ENCODE data around the gene TBC1D10A. TPM values are rescaled to one million over a fixed set of nuclear protein-coding genes. Genes with fewer than 3 reads are reported as not detected.

Gene TBC1D10A
- total RNA-seq, 1 donor from 2014 or later: 5.8 TPM

DNA sequence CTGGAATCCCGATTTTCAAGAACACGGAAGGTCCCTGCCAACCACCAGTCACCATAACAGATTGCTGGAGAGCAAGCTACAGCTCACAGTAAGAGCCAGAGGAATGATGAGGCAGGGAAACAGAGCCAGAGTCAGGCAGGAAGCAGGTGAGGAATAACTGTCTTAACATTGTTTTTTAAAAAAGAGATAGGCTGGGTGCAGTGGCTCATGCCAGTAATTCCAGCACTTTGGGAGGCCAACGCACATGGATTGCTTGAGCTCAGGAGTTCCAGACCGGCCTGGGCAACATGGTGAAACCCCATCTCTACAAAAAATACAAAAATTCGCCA is 24.0 kb downstream of the TBC1D10A start:
- H3K9me3 ChIP-seq (replicated peaks): no peaks in the 10 kb centered on the region
- no peaks in the 10 kb centered on the region for H3K27me3 ChIP-seq (ENCODE audit: low read depth)
- peaks cover 99% of the 10 kb centered on the region for H3K4me1 ChIP-seq
- peaks cover 41% of the 10 kb centered on the region for H3K36me3 ChIP-seq
- H3K27ac ChIP-seq (replicated peaks): peak overlapping the region; percentile 87
- TF ChIP-seq, protein P1, sequence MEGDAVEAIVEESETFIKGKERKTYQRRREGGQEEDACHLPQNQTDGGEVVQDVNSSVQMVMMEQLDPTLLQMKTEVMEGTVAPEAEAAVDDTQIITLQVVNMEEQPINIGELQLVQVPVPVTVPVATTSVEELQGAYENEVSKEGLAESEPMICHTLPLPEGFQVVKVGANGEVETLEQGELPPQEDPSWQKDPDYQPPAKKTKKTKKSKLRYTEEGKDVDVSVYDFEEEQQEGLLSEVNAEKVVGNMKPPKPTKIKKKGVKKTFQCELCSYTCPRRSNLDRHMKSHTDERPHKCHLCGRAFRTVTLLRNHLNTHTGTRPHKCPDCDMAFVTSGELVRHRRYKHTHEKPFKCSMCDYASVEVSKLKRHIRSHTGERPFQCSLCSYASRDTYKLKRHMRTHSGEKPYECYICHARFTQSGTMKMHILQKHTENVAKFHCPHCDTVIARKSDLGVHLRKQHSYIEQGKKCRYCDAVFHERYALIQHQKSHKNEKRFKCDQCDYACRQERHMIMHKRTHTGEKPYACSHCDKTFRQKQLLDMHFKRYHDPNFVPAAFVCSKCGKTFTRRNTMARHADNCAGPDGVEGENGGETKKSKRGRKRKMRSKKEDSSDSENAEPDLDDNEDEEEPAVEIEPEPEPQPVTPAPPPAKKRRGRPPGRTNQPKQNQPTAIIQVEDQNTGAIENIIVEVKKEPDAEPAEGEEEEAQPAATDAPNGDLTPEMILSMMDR (IDR thresholded peaks at IDR 0.05; ENCODE audit: borderline replicate concordance): no peak
- DNase-seq: no peak
- intact Hi-C loops (cut with micrococcal nuclease): no loop called here
- no peak overlapping the region for H3K4me3 ChIP-seq

DNA sequence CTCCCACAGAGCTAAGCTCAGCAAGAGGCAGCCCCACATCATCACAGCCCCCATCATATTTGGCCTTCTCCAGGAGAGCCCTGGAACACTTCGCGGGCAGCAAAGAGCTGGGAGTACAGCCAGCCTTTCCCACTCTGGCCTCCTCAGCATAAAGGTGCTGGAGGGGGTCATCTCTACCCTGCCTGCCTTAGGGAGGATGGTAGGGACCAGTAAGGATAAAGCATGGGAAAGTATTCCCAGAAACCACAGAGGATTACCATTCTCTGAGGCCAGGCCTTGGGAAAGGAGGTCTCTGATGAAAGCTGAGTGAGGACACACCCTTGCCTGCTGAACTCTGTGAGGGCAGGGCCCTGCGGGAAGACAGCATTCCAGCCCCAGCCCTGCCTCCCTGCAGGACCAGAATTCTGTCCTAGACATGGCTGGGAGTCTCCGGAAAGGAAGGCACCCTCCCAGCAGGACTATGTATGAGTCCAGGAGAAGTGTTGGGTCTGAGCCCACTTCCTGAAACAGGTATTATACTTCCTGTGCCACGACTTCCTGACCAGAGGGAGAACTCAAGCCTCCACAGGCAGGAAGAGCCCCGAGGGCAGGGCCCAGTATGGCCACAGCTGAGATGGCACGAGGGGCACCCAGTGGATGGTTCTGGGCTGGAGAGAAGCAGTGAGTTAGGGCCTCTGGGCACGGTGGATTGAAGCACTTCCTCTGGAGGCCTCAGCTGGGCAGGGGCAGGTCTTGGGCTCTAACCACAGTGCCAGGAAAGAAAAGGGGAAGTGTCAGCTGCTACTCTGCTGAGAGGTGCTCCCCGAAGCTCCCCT is 24.5 kb downstream of the TBC1D10A start:
- peak; percentile 57 for DNase-seq

DNA sequence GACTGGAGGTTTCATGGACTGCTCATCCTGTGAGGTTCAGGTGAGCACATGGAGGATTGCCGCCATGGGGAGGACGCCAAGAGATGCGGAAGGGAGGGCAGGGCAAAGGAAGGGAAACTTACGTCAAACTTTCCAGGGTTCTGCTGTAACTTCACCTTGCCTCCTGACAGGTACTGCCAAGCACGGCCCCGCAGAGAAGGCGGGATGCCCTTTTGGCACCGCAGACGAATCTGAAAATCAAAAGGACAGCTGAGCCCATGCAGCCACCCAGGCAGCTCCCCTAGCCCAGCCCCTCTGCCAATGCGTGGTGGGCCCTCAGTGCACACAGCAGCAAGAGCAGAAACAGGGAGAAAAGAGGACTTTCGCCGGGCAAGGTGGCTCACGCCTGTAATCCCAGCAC is 27.4 kb downstream of the TBC1D10A start:
- Histone ChIP-seq H3K36me3 (peaks cover 75% of the 10 kb centered on the region), H3K27me3 (ENCODE audit: low read depth) (no peaks in the 10 kb centered on the region), H3K4me1 (peaks cover 68% of the 10 kb centered on the region), H3K4me3 (no peak overlapping the region), H3K27ac (replicated peaks) (peak overlapping the region; percentile 87), H3K9me3 (replicated peaks) (no peaks in the 10 kb centered on the region)
- intact Hi-C loops (cut with micrococcal nuclease): no loop called here
- DNase-seq: no peak
- TF ChIP-seq, protein P1 (IDR thresholded peaks at IDR 0.05; ENCODE audit: borderline replicate concordance): no peak

More for the DNA sequence above, 24.5 kb downstream of the TBC1D10A start:
- Histone ChIP-seq H3K27ac (replicated peaks) (peak overlapping the region; percentile 87), H3K27me3 (ENCODE audit: low read depth) (no peaks in the 10 kb centered on the region), H3K36me3 (peaks cover 47% of the 10 kb centered on the region), H3K9me3 (replicated peaks) (no peaks in the 10 kb centered on the region), H3K4me3 (no peak overlapping the region), H3K4me1 (peaks cover 97% of the 10 kb centered on the region)
- TF ChIP-seq, protein P1 (IDR thresholded peaks at IDR 0.05; ENCODE audit: borderline replicate concordance): no peak
- intact Hi-C loops (cut with micrococcal nuclease): no loop called here

DNA sequence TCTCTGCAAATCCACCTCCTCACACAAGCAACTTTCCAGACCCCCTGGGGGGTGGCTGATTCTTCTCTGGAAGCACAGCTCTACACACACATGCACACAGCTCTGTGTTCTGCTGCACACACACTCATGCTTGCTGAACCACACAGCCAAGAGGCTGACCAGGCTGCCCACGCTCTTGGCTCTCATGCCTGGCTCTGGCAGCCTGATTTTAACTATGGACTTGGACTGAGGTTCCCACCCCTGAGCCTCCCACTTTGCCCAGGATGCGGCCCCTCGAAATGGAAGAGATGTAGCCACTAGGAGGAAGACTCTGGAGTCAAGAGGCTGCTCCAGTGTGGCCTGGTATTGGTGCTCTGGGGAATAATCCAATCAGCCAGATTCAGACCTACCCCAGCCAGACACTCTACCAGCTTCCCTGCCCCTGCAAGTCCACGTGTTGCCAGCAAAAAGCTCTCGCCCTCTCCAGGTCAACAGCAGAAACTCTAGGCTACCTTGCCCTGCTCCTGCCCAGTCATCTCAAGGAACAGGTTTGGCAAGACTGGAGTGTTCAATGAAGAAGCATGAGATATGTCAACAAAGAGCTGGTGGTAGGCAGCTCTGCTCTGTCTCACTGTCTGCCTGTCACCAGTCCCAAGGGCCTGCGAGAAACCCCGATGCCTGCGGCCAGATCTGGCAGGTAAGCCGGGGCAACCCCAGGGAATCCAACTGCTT is 28.6 kb downstream of the TBC1D10A start:
- DNase-seq: no peak
- H3K27me3 ChIP-seq (ENCODE audit: low read depth): no peaks in the 10 kb centered on the region
- H3K9me3 ChIP-seq (replicated peaks): no peaks in the 10 kb centered on the region
- intact Hi-C loops (cut with micrococcal nuclease): no loop called here
- H3K4me1 ChIP-seq: peaks cover 57% of the 10 kb centered on the region
- H3K4me3 ChIP-seq: no peak overlapping the region
- TF ChIP-seq, protein P1 (IDR thresholded peaks at IDR 0.05; ENCODE audit: borderline replicate concordance): no peak
- peak overlapping the region; percentile 87 for H3K27ac ChIP-seq (replicated peaks)
- peaks cover 77% of the 10 kb centered on the region for H3K36me3 ChIP-seq

DNA sequence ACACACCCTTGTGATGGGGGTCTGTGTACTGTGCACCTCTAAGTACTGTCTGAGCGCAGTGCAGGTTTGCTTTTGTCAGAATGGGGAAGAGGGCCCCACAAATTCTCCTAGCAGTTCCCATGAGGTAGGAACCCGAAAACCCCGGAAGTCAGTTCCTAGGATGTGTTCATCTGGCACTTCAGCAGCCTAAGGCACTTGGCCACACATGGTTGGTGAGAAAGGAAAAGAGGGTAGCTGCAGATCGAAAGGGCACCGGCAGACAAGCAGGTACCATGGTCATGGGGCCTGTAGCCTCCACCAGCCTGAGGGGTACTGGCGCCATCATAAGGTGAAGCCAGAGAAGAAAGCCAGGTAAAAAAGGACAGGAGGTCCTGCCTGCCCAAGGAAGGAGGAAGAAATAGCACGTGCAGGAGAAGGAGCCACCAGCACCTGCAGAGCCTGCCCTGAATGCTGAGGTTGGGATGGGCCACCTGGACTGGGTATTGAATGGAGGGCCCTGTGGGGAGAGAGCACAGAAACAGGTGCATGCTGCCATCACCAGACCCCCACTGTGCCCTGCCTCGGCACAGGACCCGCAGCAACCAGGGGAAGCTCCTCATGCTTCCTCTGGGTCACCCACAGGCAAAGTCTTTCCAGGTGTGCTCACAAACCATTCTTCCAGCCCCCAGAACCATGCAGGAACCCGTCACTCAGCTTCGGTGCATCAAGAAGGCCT is 29.3 kb downstream of the TBC1D10A start:
- intact Hi-C loops (cut with micrococcal nuclease): no loop called here
- Histone ChIP-seq H3K27me3 (ENCODE audit: low read depth) (no peaks in the 10 kb centered on the region), H3K27ac (replicated peaks) (peak overlapping the region; percentile 87), H3K9me3 (replicated peaks) (no peaks in the 10 kb centered on the region), H3K4me3 (no peak overlapping the region), H3K36me3 (peaks cover 82% of the 10 kb centered on the region), H3K4me1 (peaks cover 52% of the 10 kb centered on the region)
- DNase-seq: no peak
- TF ChIP-seq, protein P1 (IDR thresholded peaks at IDR 0.05; ENCODE audit: borderline replicate concordance): no peak
